Karpas-422 (cell line): Measurements from ENCODE around the gene ZNF500. TPM values are rescaled to one million over a fixed set of nuclear protein-coding genes. Genes with fewer than 3 reads are reported as not detected.
"Not testable (repeated sequence)": the region's sequence is repeated elsewhere in the genome, so short reads cannot be mapped to it uniquely, and the experiment has no call there.

ENCODE experiments used
- DNase-seq: peaks from one replicate; pipeline ENCODE4 v3.0.0-alpha.2; 2015
- H2AFZ ChIP-seq: fragments of 200-600 bp; sonication (generic); 2 replicates; pipeline ENCODE4 v1.6.1; 2014; ENCODE audit warnings: antibody characterized with exemption, low read length, mixed read lengths
- H3K27ac ChIP-seq: fragments of 200-600 bp; sonication (generic); 2 replicates; pipeline ENCODE4 v1.5.1; 2014; ENCODE audit warnings: mild to moderate bottlenecking, low read length, moderate library complexity
- H3K27me3 ChIP-seq: fragments of 200-600 bp; sonication (generic); 2 replicates; pipeline ENCODE4 v1.6.1; 2014; ENCODE audit warnings: low read length, mixed read lengths
- H3K36me3 ChIP-seq: fragments of 200-600 bp; sonication (generic); 2 replicates; pipeline ENCODE4 v1.6.1; 2014; ENCODE audit warnings: low read length, mixed read lengths; ENCODE audit not compliant: insufficient read depth
- H3K4me1 ChIP-seq: fragments of 200-600 bp; sonication (generic); 2 replicates; pipeline ENCODE4 v1.6.1; 2014; ENCODE audit warnings: mild to moderate bottlenecking, low read length, mixed read lengths
- H3K4me2 ChIP-seq: fragments of 200-600 bp; sonication (generic); 2 replicates; pipeline ENCODE4 v1.6.1; 2014; ENCODE audit warnings: low read length, low read depth, mild to moderate bottlenecking; ENCODE audit not compliant: poor library complexity, severe bottlenecking
- H3K4me3 ChIP-seq: fragments of 200-600 bp; sonication (generic); 2 replicates; pipeline ENCODE4 v1.5.1; 2014; ENCODE audit warnings: mild to moderate bottlenecking, antibody characterized with exemption, low read length, mixed read lengths
- H3K79me2 ChIP-seq: fragments of 200-600 bp; sonication (generic); 2 replicates; pipeline ENCODE4 v1.6.1; 2014; ENCODE audit warnings: mild to moderate bottlenecking, low read length, mixed read lengths
- H3K9ac ChIP-seq: fragments of 200-600 bp; sonication (generic); 2 replicates; pipeline ENCODE4 v1.6.0; 2014; ENCODE audit warnings: low read length
- H3K9me2 ChIP-seq: fragments of 200-600 bp; sonication (generic), shearing (Covaris generic); replicated peaks from 2 replicates; pipeline ENCODE4 v1.6.0; 2014; ENCODE audit warnings: mild to moderate bottlenecking, low read length, moderate library complexity; ENCODE audit not compliant: insufficient read depth
- H3K9me3 ChIP-seq: fragments of 300-700, 200-600 bp; sonication (generic); 2 replicates; pipeline ENCODE4 v1.6.1; 2014; ENCODE audit warnings: low read length, mixed read lengths
- H4K20me1 ChIP-seq: fragments of 200-600 bp; sonication (generic); 2 replicates; pipeline ENCODE4 v1.6.1; 2014; ENCODE audit warnings: mild to moderate bottlenecking, antibody characterized with exemption, low read length, low read depth; ENCODE audit not compliant: insufficient read depth
- total RNA-seq: library from RNA; depleted of rRNA; stranded (reverse); fragments of >200 nt; shearing (Covaris generic); gene quantifications from 2 replicates; pipeline ENCODE4 v1.2.3, GENCODE V29; 2014; ENCODE audit warnings: low replicate concordance

Gene ZNF500
- total RNA-seq, 1 experiment from 2014 or later, result 4.9 TPM

DNA sequence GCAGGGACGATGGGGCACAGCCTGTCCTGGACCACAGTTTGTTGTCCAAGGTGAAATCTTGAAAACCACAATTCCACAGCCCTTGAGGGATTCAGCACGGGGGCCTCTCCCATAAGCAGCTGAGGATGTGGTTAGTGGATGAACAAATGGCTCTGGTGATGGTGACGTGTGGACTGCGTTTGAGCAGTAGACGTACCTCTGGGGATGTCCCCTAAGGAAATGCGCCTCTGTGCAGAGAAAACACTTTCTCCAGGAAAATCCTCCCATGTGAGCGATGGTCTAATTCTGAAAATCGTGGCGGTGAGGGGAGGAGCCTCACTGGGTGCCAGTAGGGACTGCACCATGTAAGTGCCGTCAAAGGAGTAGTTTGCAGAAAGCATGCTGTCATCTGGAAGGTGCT lies 23.9 kb upstream of the ZNF500 start:
- no peak for DNase-seq
- Histone ChIP-seq H3K9me3 (no peaks in the 10 kb centered on the region), H4K20me1 (no peaks in the 10 kb centered on the region), H3K36me3 (no peaks in the 10 kb centered on the region), H3K4me1 (no peaks in the 10 kb centered on the region), H3K9ac (no peak overlapping the region), H3K27me3 (no peaks in the 10 kb centered on the region), H3K4me2 (no peak overlapping the region), H3K79me2 (no peaks in the 10 kb centered on the region), H3K27ac (no peak overlapping the region), H3K4me3 (no peak overlapping the region), H3K9me2 (no peaks in the 10 kb centered on the region), H2AFZ (no peak overlapping the region)

DNA sequence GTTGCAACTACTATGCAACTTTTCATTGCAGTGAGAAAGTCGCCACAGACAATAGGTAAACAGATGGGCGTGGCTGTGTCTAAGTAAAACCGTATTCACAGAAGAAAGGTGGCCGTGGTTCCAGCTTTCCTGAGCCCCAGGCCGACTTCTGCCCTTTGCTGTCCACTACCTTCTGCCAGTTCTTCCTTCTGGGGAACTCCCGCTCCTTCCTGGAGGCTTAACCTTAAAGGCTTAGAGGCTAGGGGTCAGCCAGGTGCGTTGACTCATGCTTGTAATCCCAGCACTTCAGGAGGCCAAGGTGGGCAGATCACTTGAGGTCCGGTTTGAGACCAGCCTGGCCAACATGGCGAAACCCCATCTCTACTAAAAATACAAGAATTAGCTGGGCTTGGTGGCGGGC lies 23.3 kb upstream of the ZNF500 start:
- H3K4me1 ChIP-seq, result no peaks in the 10 kb centered on the region
- no peaks in the 10 kb centered on the region for H3K9me2 ChIP-seq
- no peak overlapping the region for H2AFZ ChIP-seq
- H3K9ac ChIP-seq, result no peak overlapping the region
- no peak for DNase-seq
- no peaks in the 10 kb centered on the region for H3K27me3 ChIP-seq
- H4K20me1 ChIP-seq, result no peaks in the 10 kb centered on the region
- no peaks in the 10 kb centered on the region for H3K36me3 ChIP-seq
- no peaks in the 10 kb centered on the region for H3K79me2 ChIP-seq
- H3K4me3 ChIP-seq, result no peak overlapping the region
- no peak overlapping the region for H3K4me2 ChIP-seq
- no peak overlapping the region for H3K27ac ChIP-seq
- H3K9me3 ChIP-seq, result no peaks in the 10 kb centered on the region

DNA sequence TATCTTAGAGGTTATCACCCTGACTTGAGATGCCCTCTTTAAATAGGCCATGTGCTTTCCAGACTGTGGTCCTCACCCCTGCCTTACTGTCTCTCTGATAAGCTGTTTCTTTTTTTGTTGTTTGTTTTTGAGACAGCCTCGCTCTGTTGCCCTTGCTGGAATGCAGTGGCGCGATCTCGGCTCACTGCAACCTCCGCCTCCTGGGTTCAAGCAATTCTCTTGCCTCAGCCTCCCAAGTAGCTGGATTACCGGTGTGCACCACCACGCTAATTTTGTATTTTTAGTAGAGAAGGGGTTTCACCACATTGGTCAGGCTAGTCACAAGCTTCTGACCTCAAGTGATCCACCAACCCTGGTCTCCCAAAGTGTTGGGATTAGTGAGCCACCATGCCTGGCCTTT lies 21.9 kb upstream of the ZNF500 start:
- Histone ChIP-seq H3K9ac (no peak overlapping the region), H4K20me1 (no peaks in the 10 kb centered on the region), H3K36me3 (no peaks in the 10 kb centered on the region), H3K79me2 (no peaks in the 10 kb centered on the region), H2AFZ (no peak overlapping the region), H3K9me3 (no peaks in the 10 kb centered on the region), H3K27me3 (no peaks in the 10 kb centered on the region), H3K4me3 (no peak overlapping the region), H3K27ac (no peak overlapping the region), H3K4me2 (no peak overlapping the region), H3K9me2 (no peaks in the 10 kb centered on the region), H3K4me1 (no peaks in the 10 kb centered on the region)
- DNase-seq, result no peak

DNA sequence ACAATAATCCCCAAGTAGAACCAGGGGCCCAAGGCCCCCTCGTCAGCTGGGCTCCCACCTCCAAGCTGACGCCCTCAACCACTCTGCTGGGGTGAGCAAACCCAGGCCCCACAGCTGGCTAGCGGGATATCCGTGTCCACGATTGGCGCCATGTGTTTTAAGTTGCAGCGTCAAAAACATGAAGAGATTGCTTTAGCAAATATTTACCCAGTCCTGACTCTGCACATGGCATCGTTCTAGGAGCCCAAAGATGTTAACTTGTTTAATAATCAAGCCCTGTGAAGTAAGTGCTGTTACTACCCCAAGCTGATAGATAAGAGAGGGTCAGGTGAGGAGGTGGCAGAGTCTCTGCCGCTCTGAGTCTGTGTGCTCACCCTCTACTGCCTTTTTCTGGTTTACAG lies 21.5 kb upstream of the ZNF500 start:
- H4K20me1 ChIP-seq, result no peaks in the 10 kb centered on the region
- H3K4me1 ChIP-seq, result no peaks in the 10 kb centered on the region
- no peaks in the 10 kb centered on the region for H3K79me2 ChIP-seq
- H3K27me3 ChIP-seq, result no peaks in the 10 kb centered on the region
- H3K9me2 ChIP-seq, result no peaks in the 10 kb centered on the region
- H3K9me3 ChIP-seq, result no peaks in the 10 kb centered on the region
- no peak overlapping the region for H3K9ac ChIP-seq
- no peak overlapping the region for H3K27ac ChIP-seq
- H3K4me2 ChIP-seq, result no peak overlapping the region
- no peak overlapping the region for H3K4me3 ChIP-seq
- no peak for DNase-seq
- H2AFZ ChIP-seq, result no peak overlapping the region
- H3K36me3 ChIP-seq, result no peaks in the 10 kb centered on the region

DNA sequence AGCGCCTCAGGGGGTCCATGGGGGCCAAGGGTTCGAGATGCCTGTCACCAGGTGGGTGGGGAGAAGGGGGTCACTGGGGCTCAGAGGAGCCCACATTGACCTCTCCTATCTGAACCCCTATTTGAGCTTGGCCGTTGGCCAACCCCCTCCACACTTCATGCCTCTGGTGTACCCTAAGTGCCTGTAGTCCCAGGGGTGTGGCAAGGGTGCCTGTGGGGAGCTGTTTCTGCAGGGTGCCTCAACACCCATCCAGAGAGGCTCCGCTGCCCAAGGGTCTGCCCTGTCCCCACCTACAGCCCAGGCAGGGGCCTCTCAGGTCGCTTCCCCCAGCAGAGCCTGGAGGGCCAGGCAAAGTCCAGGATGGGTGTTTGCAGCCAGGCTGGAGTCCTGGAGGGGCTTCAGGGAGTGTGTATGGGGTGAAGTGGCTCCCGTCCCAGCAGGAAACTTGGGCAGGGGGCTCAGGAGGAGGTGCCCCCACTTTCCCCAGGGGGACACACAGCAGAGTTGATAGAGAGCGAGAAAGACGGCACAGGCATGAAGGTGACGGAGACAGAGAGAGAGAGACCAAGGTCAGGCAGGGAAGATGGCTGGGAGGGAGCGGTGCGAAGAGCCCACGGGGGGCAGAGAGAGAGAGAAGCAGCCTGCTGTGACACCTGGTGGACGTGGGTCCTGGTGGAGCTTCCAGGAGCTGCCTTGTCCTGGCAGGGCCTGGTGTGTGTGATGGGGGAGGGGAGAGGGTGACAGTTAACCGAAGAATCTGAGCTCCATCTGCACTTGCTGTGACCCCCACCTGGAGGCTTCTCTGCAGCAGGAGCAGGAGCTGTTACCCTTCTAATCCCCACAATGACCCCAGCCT lies 20.9 kb upstream of the ZNF500 start, which contains the start of gene SEPTIN12:
Gene SEPTIN12, minus strand, starts transcription at position 719 of the 856 bp plus-strand sequence. Its CDS starts 700 bp downstream, at position 19.
- no peaks in the 10 kb centered on the region for H3K36me3 ChIP-seq
- no peak within 1 kb of the TSS for H3K9ac ChIP-seq
- no peak within 1 kb of the TSS for H2AFZ ChIP-seq
- no peaks in the 10 kb centered on the region for H3K4me1 ChIP-seq
- no peaks in the 10 kb centered on the region for H3K79me2 ChIP-seq
- no peak within 1 kb of the TSS for H3K4me2 ChIP-seq
- no peaks in the 10 kb centered on the region for H3K27me3 ChIP-seq
- DNase-seq, result no peak
- H3K9me2 ChIP-seq, result no peaks in the 10 kb centered on the region
- H3K27ac ChIP-seq, result no peak within 1 kb of the TSS
- H3K9me3 ChIP-seq, result no peaks in the 10 kb centered on the region
- no peak within 1 kb of the TSS for H3K4me3 ChIP-seq
- H4K20me1 ChIP-seq, result no peaks in the 10 kb centered on the region

DNA sequence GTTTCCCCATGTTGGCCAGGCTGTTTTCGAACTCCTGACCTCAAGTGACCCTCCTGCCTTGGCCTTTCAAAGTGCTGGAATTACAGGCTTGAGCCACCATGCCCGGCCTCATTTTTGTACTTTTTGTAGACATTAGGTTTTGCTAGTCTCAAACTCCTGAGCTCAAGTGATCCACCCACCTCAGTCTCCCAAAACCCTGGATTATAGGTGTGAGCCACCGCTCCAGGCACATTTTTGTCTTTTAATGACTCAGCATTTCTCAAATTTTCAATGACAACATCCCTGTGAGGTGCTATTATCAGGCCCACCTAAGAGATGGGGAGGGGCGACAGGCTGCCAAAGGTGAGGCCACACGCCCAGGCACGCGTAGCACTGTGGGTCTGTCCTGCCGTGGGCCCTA lies 20.1 kb upstream of the ZNF500 start:
- Histone ChIP-seq H3K9me2 (no peaks in the 10 kb centered on the region), H3K4me1 (no peaks in the 10 kb centered on the region), H3K79me2 (no peaks in the 10 kb centered on the region), H3K4me2 (no peak overlapping the region), H3K36me3 (no peaks in the 10 kb centered on the region), H4K20me1 (no peaks in the 10 kb centered on the region), H3K9ac (no peak overlapping the region), H2AFZ (no peak overlapping the region), H3K4me3 (no peak overlapping the region), H3K27me3 (no peaks in the 10 kb centered on the region), H3K9me3 (no peaks in the 10 kb centered on the region), H3K27ac (no peak overlapping the region)
- no peak for DNase-seq

DNA sequence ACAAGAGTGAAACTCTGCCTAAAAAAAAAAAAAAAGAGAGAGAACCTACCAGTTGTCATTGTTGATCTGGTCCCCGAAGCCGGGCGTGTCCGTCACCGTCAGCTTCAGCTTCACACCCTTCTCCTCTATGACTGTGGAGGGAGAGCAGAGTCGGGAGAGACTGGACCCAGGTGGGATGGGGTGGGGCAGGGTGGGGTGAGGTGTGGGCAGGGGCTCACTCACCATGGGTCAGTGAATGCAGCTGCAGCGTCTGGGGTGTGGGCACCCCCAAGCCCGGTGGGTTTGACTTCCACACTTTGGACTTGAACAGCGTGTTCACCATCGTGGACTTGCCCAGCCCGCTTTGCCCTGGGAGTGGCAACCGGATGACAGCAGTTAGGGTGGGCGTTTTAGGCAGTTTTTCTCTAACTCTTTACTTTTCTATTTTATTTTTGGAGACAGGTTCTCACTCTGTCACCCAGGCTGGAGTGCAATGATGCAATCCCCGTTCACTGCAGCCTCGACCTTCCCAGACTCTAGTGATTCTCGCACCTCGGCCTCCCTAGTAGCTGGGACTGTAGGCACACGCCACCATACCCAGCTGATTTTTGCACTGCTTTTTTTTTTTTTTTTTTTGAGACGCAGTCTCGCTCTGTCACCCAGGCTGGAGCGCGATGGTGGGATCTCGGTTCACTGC lies 18.9 kb upstream of the ZNF500 start:
- no peaks in the 10 kb centered on the region for H3K4me1 ChIP-seq
- no peak overlapping the region for H2AFZ ChIP-seq
- no peak overlapping the region for H3K4me2 ChIP-seq
- no peak overlapping the region for H3K9ac ChIP-seq
- H3K36me3 ChIP-seq, result no peaks in the 10 kb centered on the region
- no peaks in the 10 kb centered on the region for H3K9me3 ChIP-seq
- no peaks in the 10 kb centered on the region for H3K79me2 ChIP-seq
- DNase-seq, result no peak
- no peaks in the 10 kb centered on the region for H4K20me1 ChIP-seq
- H3K27me3 ChIP-seq, result no peaks in the 10 kb centered on the region
- no peak overlapping the region for H3K4me3 ChIP-seq
- no peaks in the 10 kb centered on the region for H3K9me2 ChIP-seq
- H3K27ac ChIP-seq, result no peak overlapping the region

DNA sequence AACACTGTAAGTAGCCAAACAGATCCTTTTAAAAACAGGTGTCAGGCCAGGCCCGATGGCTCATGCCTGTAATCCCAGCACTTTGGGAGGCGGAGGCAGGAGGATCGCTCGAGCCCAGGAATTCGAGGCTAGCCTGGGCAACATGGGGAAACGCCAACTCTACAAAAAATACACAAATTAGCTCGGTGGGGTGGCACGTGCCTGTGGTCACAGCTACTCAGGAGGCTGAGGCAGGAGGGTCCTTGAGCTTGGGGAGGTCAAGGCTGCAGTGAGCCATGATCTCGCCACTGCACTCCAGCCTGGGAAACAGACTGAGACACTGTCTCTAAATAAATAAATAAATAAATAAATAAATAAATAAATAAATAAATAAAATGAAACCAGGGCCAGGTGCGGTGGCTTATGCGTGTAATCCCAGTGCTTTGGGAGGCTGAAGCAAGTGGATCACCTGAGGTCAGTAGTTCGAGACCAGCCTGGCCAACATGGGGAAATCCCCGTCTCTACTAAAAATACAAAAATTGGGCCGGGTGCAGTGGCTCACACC lies 17.6 kb upstream of the ZNF500 start:
- H3K9ac ChIP-seq, H3K79me2 ChIP-seq, H3K4me1 ChIP-seq, DNase-seq, H4K20me1 ChIP-seq, H3K9me2 ChIP-seq, H3K4me2 ChIP-seq, H3K27ac ChIP-seq, H3K27me3 ChIP-seq, H3K9me3 ChIP-seq, H3K36me3 ChIP-seq, H3K4me3 ChIP-seq, H2AFZ ChIP-seq: not testable (repeated sequence)
